ENCODE data around the gene UTP25.
A peak's percentile ranks its signal among the peaks of the same experiment; 100 is the strongest.

UTP25 gene

DNA sequence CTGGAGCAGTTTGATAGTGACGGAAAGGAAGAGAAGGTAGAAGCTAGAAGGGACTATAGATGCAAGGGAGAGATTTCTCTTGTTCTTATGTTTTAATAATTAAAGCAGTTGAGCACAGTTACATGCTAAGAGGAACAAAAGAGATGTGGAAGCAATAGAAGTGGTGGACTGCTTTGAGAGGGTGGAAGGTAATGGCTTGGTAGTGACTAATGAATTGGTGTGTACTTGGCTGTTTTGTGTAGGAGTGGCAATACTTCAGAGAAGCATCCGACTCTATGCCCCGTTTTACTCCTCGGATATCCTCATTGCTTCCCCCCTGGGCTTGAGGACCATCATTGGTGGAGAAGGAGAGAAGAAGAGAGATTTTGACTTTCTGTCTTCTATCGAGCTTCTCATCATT, 12.8 kb downstream of the UTP25 start:
- DNase-seq, result no peak

GRCh38 chr1:209844695-209845407, 17.1 kb downstream of the UTP25 start:
- no peak for DNase-seq

GRCh38 chr1:209845408-209845725, 17.6 kb downstream of the UTP25 start:
- no peak for DNase-seq

- no peak for DNase-seq
Measured at GRCh38 chr1:209849388-209849787, 21.6 kb downstream of the UTP25 start.

- peak in 1 of 2 donors; percentile 39 for DNase-seq
Measured at GRCh38 chr1:209850342-209850979, 22.7 kb downstream of the UTP25 start.

- no peak for DNase-seq
Measured at GRCh38 chr1:209853676-209854075, 25.9 kb downstream of the UTP25 start.

DNA sequence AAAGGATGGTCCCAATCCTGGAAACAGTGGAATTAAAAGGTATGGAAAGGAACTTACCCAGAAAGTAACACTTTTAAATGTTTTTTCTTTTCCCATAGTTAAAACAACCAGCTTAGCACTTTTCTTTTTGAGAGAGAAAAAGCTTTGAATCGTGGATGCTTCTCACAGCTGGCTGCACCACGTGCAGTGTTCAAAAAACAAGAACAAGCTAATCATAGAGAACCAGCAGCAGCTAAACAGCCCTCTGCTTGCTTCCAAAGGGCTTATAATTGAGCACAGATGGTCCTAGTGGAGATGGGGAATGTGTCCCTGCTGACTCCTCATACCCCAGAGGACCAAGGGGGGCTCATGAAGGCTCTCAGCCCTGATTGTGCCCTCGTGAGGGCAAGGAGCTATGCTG, 26.4 kb downstream of the UTP25 start:
- DNase-seq, result no peak

DNA sequence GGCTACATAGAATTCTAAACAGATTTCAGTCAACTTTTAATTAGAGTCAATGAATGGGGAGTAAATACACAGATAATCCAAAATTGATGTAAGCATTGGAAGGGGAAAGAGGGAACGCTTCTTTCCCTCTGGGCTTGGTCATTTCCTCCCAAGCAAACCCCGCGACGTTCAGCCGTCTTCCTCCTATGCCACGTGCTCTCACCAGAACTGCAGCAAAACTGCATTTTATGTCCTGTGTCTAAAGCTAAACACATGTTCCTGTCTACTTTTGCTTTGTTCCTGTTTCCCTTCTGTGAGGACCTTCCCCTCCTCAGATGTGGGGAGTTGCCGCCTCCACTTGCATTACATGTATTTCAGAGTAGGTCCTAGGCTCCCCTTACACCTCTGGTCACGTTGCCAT, 27.2 kb downstream of the UTP25 start:
- no peak for DNase-seq

- DNase-seq, result no peak
Measured at GRCh38 chr1:209855623-209856022, 27.9 kb downstream of the UTP25 start.

DNA sequence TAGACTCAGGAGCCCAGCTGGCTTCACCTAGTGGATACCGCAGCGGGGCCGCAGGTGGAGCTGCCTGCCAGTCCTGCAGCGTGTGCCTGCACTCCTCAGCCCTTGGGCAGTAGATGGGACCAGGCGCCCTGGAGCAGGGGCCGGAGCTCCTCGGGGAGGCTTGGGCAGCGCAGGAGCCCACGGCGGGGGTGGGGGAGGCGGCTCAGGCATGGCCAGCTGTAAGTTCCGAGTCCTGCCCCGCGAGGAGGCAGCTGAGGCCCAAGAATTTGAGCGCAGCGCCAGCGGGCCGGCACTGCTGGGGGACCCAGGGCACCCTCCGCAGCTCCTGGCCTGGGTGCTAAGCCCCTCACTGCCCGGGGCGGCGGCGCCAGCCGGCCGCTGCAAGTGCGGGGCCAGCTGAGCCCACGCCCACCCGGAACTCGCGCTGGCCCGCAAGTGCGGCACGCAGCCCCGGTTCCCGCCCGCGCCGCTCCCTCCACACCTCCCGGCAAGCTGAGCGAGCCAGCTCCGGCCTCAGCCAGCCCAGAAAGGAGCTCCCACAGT, 30.9 kb downstream of the UTP25 start:
- no peak for DNase-seq

- peak; percentile 73 to 74 for DNase-seq
Measured at GRCh38 chr1:209860293-209860881, 32.6 kb downstream of the UTP25 start.

DNA sequence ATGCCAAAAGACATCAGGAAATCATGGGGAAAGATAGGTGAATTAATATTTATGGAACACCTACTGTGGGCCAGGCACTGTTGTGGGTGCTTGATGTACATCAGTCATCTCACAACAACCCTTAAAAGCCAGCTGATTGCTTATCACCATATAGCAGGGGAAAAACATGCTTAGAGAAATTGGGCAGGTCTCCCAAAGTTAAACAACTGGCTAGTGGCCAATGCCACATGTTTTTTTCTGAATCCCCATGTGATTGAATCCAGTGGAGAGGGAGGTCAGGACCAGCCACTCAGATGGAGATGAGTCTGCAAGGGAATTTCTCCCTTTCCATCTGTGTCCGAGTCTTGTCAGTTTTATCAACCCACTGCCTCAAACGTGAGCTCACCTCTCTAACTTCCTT, 33.5 kb downstream of the UTP25 start:
- DNase-seq, result no peak

- DNase-seq, result no peak
Measured at GRCh38 chr1:209862391-209863356, 34.9 kb downstream of the UTP25 start.

- DNase-seq, result no peak
Measured at GRCh38 chr1:209863766-209864485, 36.2 kb downstream of the UTP25 start.

- no peak for DNase-seq
Measured at GRCh38 chr1:209866201-209866600, 38.4 kb downstream of the UTP25 start.

DNA sequence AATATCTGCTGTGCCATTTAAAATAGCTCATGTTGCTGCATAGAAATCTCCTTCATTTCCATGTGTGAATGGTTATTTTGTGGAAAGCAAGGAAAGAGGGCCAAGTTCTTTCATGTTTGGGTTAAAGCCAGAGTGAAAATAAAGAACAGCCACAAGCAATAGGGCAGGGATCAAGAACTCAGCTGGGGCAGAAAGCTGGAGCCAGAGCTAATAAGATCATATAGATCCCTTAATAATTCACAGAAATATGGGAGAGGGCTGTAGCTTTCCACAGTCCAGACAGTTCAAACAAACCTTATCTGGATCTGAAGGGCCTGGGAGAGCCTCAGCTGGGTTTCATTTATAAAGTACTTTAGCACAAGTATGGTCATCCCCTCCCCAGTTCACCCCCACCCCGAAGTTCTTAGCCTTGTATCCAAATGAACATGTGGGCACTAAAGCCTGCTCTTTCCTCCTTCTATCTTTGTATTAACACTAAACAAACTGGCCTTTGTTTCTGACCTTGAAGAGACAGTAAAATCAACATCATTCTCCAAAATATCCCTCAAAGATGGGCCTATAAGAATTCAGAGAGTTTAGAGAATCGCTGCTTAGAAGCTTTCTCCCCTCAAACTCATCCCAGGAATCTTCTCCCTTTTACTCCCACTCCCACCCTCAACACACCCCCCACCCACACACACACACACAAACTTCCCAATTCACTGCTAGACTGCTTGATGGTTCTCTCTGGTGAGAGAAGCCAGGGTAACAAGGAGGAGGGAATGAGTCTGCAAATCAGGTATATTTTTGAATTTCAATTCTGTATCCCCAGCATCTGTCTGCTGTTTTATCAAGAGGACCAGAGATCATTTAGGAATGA, 41.7 kb downstream of the UTP25 start:
- no peak for DNase-seq

DNA sequence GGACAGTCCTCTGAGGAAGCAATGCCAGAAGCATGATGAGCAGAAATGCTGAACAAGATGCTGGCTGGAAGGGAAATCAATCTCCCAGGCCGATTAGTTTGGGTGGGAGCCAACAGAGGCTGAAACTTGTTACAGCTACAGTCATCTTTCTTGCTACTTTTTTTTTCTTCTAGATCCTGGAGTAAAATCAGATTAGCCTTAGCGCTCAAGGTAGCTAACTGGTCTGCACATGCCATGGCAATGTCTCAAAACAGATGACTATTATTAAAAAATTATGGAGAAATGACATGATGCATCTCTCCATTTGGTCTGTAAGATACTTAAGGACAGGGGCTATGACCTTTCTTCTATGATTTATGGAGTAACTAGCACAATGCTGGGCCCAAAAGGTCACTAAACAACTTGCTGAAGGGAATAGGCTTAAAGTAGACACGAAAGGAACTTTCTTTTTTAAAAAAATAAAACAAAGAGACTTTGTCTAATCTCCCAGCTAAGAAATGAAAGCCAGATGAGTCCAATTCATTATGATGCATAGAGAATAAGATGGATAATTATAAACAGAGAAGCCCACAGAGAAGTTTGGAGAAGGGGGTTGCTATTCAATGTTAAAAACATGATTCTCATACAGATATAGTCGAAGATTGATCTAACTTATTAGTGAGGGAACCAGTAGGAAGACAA, 42.5 kb downstream of the UTP25 start:
- no peak for DNase-seq

- no peak for DNase-seq
Measured at GRCh38 chr1:209871006-209871405, 43.2 kb downstream of the UTP25 start.

DNA sequence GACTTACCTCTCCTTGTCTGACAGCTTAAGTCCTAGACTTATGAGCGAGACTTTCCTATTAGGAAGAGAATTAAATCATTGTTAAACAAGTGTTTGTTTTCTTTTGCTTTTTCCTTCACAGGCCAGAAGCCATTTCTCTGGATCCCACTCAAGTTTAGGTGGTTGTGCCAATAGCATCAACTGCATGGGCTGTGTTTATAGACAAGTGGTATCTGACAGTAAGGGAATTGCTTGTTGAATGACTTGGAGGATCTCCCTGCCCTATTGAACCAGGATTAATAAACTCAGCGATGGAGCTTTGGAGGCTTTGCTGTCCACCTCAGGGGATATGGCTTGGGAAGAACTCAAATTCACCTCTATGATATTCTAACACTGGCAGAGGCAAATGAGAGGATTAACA, 43.7 kb downstream of the UTP25 start:
- no peak for DNase-seq

DNA sequence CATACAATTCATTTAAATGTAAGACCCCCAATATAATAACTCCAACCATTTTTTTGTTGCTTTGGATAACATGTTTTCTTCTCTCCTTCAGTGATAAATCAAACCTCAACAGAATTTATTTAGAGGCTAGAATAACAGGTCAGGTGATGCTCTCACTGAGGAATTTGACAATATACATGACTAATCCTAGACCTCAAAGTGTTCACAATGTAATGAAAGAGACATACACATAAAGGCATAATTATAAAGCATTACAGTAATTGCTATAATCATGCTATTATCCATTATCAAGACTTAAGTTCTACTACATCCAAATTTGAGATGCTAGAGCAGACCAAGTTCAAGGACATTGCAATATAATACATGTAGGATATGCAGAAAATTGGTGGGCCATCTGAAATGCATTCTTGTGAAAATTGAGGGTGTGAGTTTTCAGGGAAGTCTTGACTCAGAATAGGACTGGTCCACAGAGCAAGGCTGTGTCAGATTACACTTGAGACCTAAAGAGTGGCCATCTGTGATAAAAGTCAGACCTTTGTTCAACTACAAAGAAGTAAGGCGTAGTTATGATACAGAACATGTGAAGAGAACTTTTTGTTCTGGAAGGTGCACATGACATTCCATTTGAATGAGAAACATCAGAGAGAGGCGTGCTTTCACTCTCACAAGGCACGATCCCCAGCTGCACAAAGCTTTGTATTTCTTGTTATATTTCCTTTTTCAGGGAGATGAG, 45.5 kb downstream of the UTP25 start:
- DNase-seq, result no peak
